GM12878 (cell line): ENCODE data around the gene TEX264. TPM values are rescaled to one million over a fixed set of nuclear protein-coding genes. Genes with fewer than 3 reads are reported as not detected.

Source experiments
- ATAC-seq: fragments of 200-7000 bp; cut with Tn5 transposase; 3 replicates; pipeline ENCODE4 v1.9.1; 2020; ENCODE audit warnings: mild to moderate bottlenecking, moderate library complexity
- BruUV-seq: library from RNA; stranded (reverse); fragments of 400-500 nt; replicated peaks from 2 replicates; lab custom pipeline; 2021; lab: Mats Ljungman, UMichigan
- CTCF ChIA-PET: fragments of 300-600 bp; sonication (Branson Sonifier 250); formaldehyde crosslinking; extraction: SDS; loops from one replicate; lab custom pipeline; 2021; ENCODE audit warnings: inconsistent platforms; lab: Yijun Ruan, JAX
- POLR2A ChIA-PET: fragments of 350-600 bp; formaldehyde crosslinking; extraction: SDS; loops from one replicate; lab custom pipeline; 2021; ENCODE audit warnings: inconsistent platforms; lab: Charles Lee
- RAD21 ChIA-PET: fragments of 300-600 bp; sonication (Branson Sonifier 250); formaldehyde crosslinking; loops from one replicate; lab custom pipeline; 2023; ENCODE audit warnings: antibody characterized with exemption; ENCODE audit not compliant: unreplicated experiment; lab: Charles Lee
- SMC1A ChIA-PET: fragments of 300-600 bp; sonication (Branson Sonifier 250); formaldehyde crosslinking; loops from one replicate; lab custom pipeline; 2023; ENCODE audit not compliant: unreplicated experiment, uncharacterized antibody; lab: Charles Lee
- DNase-seq: peaks from one replicate; pipeline ENCODE4 v3.0.0-alpha.2; 2011; ENCODE audit warnings: low read depth, low spot score
- FAIRE-seq: peaks from 3 replicates; lab custom pipeline; 2011; peaks lifted over from hg19 to GRCh38; lab: Jason Lieb, UNC
- H2AFZ ChIP-seq: 2 replicates; pipeline ENCODE4 v1.6.0; 2011; ENCODE audit warnings: low read depth, low read length, control low read depth; ENCODE audit not compliant: control insufficient read depth
- H3K27ac ChIP-seq: 2 replicates; pipeline ENCODE4 v1.5.1; 2011; ENCODE audit warnings: control low read depth; ENCODE audit not compliant: control insufficient read depth, insufficient read depth
- H3K27me3 ChIP-seq, 2 experiments: replicated peaks in 1 of 2; 2 replicates each; pipeline versions ENCODE4 v1.6.0 to v1.6.1; 2011; ENCODE audit warnings: low read length in 1 of 2; ENCODE audit not compliant: control insufficient read depth in 2 of 2, insufficient read depth in 2 of 2
- H3K36me3 ChIP-seq, 2 experiments: 2 replicates each; pipeline ENCODE4 v1.5.1; 2011; ENCODE audit warnings: low read length in 1 of 2; ENCODE audit not compliant: control insufficient read depth in 2 of 2, insufficient read depth in 2 of 2
- H3K4me1 ChIP-seq: 2 replicates; pipeline ENCODE4 v1.6.1; 2011; ENCODE audit warnings: mild to moderate bottlenecking, low read length, moderate library complexity, mixed read lengths; ENCODE audit not compliant: control insufficient read depth, insufficient read depth
- H3K4me2 ChIP-seq: 2 replicates; pipeline ENCODE4 v1.6.0; 2011; ENCODE audit warnings: control low read depth; ENCODE audit not compliant: control insufficient read depth, insufficient read depth
- H3K4me3 ChIP-seq: fragments of 200-600 bp; sonication (generic); 2 replicates; pipeline ENCODE4 v1.5.1; 2016
- H3K79me2 ChIP-seq: 2 replicates; pipeline ENCODE4 v1.6.0; 2011; ENCODE audit warnings: low read length; ENCODE audit not compliant: control insufficient read depth, insufficient read depth
- H3K9ac ChIP-seq: 2 replicates; pipeline ENCODE4 v1.8.0; 2011; ENCODE audit warnings: low read length, control low read depth, mixed read lengths; ENCODE audit not compliant: control insufficient read depth, insufficient read depth
- H3K9me3 ChIP-seq: replicated peaks from 3 replicates; pipeline ENCODE4 v1.5.1; 2011; ENCODE audit warnings: mild to moderate bottlenecking, low read length; ENCODE audit not compliant: control insufficient read depth, insufficient read depth
- H4K20me1 ChIP-seq: 2 replicates; pipeline ENCODE4 v1.6.0; 2011; ENCODE audit not compliant: control insufficient read depth, insufficient read depth
- JUNB ChIP-seq: IDR thresholded peaks from 2 replicates; pipeline ENCODE4 v1.6.1; 2016; ENCODE audit warnings: antibody characterized with exemption, mild to moderate bottlenecking
- KDM1A ChIP-seq: fragments of 200-600 bp; sonication (generic); IDR thresholded peaks from 2 replicates; pipeline ENCODE4 v1.6.1; 2016; ENCODE audit warnings: borderline replicate concordance
- POLR2A ChIP-seq: IDR thresholded peaks from 2 replicates; pipeline ENCODE4 v1.6.1; 2011; ENCODE audit warnings: low read depth, mild to moderate bottlenecking, low read length
- RBBP5 ChIP-seq: fragments of 200-600 bp; sonication (generic); conservative IDR thresholded peaks from 2 replicates; pipeline ENCODE4 v1.6.1; 2016
- ZNF207 ChIP-seq: fragments of 450-650 bp; IDR thresholded peaks from 2 replicates; pipeline ENCODE4 v1.6.1; 2014; ENCODE audit warnings: antibody characterized with exemption, mild to moderate bottlenecking, borderline replicate concordance
- WGBS: methylation state at CpG from one replicate; pipeline ENCODE4 v1.1.6; 2016; ENCODE audit warnings: low lambda C conversion rate; ENCODE audit not compliant: insufficient replicate concordance, insufficient coverage; ENCODE audit errors: missing lambda C conversion rate; 5-methylcytosine and 5-hydroxymethylcytosine counted together
- in situ Hi-C: fragments of 300-500 bp; cut with MboI; formaldehyde crosslinking; loops from 9 replicates; pipeline ENCODE4 v1.14.3; 2018; ENCODE audit warnings: mixed read lengths
- intact Hi-C: fragments of 100-400 bp; cut with micrococcal nuclease; formaldehyde crosslinking; loops from one replicate; pipeline ENCODE4 v1.14.2; 2022; ENCODE audit not compliant: unreplicated experiment
- polyA plus RNA-seq, 11 experiments: library from polyadenylated mRNA; depleted of rRNA in 4 of 11; unstranded in 6 of 11; stranded (reverse) in 5 of 11; fragments of >200 nt; fragmentation: Nextera tagmentation in 4 of 11; fragmentation: Illumina TruSeq in 1 of 11; extraction: Ambion mirVana in 4 of 11; extraction: Trizol in 1 of 11; gene quantifications; 1 replicate in 1 of 11; 2 replicates in 10 of 11; pipeline versions ENCODE4 v1.2.1 to v1.2.3, GENCODE V29; 2011 to 2016; ENCODE audit warnings: inconsistent platforms in 2 of 11, missing spikeins in 2 of 11, low read depth in 1 of 11
- total RNA-seq, 4 experiments: library from RNA; depleted of rRNA in 3 of 4; stranded (reverse); fragments of >200 nt in 3 of 4; fragmentation: Illumina TruSeq in 1 of 4; extraction: Trizol in 1 of 4; gene quantifications; 2 replicates each; pipeline versions ENCODE4 v1.2.1 to v1.2.3, GENCODE V29; 2013 to 2021
- TF ChIP-seq, protein P1 (sequence below): fragments of 450-650 bp; IDR thresholded peaks from 2 replicates; pipeline ENCODE4 v1.6.1; 2017; ENCODE audit warnings: mild to moderate bottlenecking, low read depth, inconsistent platforms; ENCODE audit not compliant: poor library complexity, severe bottlenecking
- TF ChIP-seq, protein P2 (sequence below): fragments of 450-650 bp; IDR thresholded peaks from 2 replicates; pipeline ENCODE4 v1.6.1; 2017; ENCODE audit warnings: antibody characterized with exemption, mild to moderate bottlenecking, moderate library complexity
- TF ChIP-seq, protein P3 (sequence below): IDR thresholded peaks from 2 replicates; pipeline ENCODE4 v1.6.1; 2012; ENCODE audit warnings: low read depth, low read length, improper control_type of control experiment
- TF ChIP-seq, protein P4 (sequence below): IDR thresholded peaks from 2 replicates; pipeline ENCODE4 v1.6.1; 2012; ENCODE audit warnings: low read depth, low read length, improper control_type of control experiment

Gene TEX264
- total and polyA plus RNA-seq, 10 of the 15 experiments (the other 5 are each of a cell fraction or from before 2014, with no cell fraction given), result 3.6 to 63.0 (median 52.4) TPM

DNA sequence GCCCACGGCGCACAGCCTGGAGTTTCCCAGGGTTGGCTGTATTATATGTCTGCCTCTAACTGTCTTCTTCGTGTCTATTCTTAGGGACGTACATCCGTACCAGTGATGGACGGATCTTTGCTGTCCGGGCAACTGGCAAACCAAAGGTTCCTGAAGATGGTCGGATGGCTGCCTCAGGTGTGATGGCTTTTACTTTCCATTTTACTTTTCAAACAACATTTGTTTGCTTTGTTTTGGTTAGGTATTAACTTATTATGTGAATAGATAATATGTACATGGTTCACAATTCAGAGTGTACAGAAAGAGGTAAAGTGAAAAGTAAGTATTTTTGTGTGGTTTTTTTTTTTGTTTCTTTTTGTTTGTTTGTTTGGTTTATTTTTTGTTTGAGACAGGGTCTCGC lies 11.1 kb upstream of the TEX264 start:
- H3K36me3 ChIP-seq, result peaks cover 11 to 13% of the 10 kb centered on the region in 2 experiments
- H3K27ac ChIP-seq, result no peak overlapping the region
- no peaks in the 10 kb centered on the region for H3K27me3 ChIP-seq
- no peak overlapping the region for H3K9ac ChIP-seq
- H3K4me2 ChIP-seq, result no peak overlapping the region
- CTCF ChIA-PET, result no interaction called here
- DNase-seq (no peak), FAIRE-seq (no peak), ATAC-seq (no peak)
- intact Hi-C loops (no loop called here), in situ Hi-C loops (no loop called here)
- TF ChIP-seq, protein P1, sequence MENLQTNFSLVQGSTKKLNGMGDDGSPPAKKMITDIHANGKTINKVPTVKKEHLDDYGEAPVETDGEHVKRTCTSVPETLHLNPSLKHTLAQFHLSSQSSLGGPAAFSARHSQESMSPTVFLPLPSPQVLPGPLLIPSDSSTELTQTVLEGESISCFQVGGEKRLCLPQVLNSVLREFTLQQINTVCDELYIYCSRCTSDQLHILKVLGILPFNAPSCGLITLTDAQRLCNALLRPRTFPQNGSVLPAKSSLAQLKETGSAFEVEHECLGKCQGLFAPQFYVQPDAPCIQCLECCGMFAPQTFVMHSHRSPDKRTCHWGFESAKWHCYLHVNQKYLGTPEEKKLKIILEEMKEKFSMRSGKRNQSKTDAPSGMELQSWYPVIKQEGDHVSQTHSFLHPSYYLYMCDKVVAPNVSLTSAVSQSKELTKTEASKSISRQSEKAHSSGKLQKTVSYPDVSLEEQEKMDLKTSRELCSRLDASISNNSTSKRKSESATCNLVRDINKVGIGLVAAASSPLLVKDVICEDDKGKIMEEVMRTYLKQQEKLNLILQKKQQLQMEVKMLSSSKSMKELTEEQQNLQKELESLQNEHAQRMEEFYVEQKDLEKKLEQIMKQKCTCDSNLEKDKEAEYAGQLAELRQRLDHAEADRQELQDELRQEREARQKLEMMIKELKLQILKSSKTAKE, result no peak
- TF ChIP-seq RBBP5, result no peak
- TF ChIP-seq KDM1A, result no peak
- no peak for TF ChIP-seq ZNF207
- no peak for TF ChIP-seq JUNB
- H3K9me3 ChIP-seq, result no peaks in the 10 kb centered on the region
- no peak overlapping the region for H2AFZ ChIP-seq
- no peaks in the 10 kb centered on the region for H4K20me1 ChIP-seq
- BruUV-seq, result no TSS peak
- SMC1A ChIA-PET, result no interaction called here
- H3K4me1 ChIP-seq, result no peaks in the 10 kb centered on the region
- 96% methylated on average over 9 of the region's 9 CpGs for WGBS
- no peaks in the 10 kb centered on the region for H3K79me2 ChIP-seq
- H3K4me3 ChIP-seq, result no peak overlapping the region
- RAD21 ChIA-PET, result interaction anchor here (0.6 kb wide), 1 partner anchor 22 kb away, joined by 3 read pairs; no protein-coding TSS in a partner anchor
- POLR2A ChIA-PET, result no interaction called here

DNA sequence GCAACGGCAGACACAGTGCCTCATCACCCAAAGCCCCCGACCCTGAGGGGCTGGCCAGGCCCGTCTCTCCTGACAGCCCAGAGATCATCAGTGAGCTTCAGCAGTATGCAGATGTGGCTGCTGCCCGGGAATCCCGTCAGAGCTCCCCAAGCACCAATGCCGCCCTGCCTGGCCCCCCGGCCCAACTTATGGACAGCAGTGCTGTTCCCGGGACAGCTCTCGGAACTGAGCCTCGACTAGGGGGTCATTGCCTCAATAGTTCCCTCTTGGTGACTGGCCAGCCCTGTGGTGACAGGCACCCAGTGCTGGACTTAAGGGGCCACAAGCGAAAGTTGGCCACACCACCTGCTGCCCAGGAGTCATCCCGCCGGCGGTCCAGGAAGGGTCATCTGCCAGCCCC lies 8.6 kb upstream of the TEX264 start:
- DNase-seq (no peak), FAIRE-seq (no peak), ATAC-seq (no peak)
- ChIA-PET RAD21 (no interaction called here), SMC1A (no interaction called here), CTCF (interaction anchor here (1.4 kb wide), 1 partner anchor 10 kb away, joined by 4 read pairs; no protein-coding TSS in a partner anchor), POLR2A (interaction anchor here (0.6 kb wide), 1 partner anchor 43 kb away, joined by 3 read pairs; no protein-coding TSS in a partner anchor)
- Histone ChIP-seq H3K27ac (no peak overlapping the region), H3K27me3 (no peaks in the 10 kb centered on the region), H4K20me1 (no peaks in the 10 kb centered on the region), H3K4me1 (no peaks in the 10 kb centered on the region), H3K79me2 (no peaks in the 10 kb centered on the region), H3K9me3 (no peaks in the 10 kb centered on the region), H3K4me2 (no peak overlapping the region), H3K36me3 (peaks cover 9 to 10% of the 10 kb centered on the region in 2 experiments), H3K4me3 (no peak overlapping the region), H2AFZ (no peak overlapping the region), H3K9ac (no peak overlapping the region)
- 95% methylated on average over 14 of the region's 14 CpGs for WGBS
- in situ Hi-C loops (no loop called here), intact Hi-C loops (no loop called here)
- BruUV-seq, result no TSS peak
- TF ChIP-seq, protein P2, sequence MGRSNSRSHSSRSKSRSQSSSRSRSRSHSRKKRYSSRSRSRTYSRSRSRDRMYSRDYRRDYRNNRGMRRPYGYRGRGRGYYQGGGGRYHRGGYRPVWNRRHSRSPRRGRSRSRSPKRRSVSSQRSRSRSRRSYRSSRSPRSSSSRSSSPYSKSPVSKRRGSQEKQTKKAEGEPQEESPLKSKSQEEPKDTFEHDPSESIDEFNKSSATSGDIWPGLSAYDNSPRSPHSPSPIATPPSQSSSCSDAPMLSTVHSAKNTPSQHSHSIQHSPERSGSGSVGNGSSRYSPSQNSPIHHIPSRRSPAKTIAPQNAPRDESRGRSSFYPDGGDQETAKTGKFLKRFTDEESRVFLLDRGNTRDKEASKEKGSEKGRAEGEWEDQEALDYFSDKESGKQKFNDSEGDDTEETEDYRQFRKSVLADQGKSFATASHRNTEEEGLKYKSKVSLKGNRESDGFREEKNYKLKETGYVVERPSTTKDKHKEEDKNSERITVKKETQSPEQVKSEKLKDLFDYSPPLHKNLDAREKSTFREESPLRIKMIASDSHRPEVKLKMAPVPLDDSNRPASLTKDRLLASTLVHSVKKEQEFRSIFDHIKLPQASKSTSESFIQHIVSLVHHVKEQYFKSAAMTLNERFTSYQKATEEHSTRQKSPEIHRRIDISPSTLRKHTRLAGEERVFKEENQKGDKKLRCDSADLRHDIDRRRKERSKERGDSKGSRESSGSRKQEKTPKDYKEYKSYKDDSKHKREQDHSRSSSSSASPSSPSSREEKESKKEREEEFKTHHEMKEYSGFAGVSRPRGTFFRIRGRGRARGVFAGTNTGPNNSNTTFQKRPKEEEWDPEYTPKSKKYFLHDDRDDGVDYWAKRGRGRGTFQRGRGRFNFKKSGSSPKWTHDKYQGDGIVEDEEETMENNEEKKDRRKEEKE, result no peak
- TF ChIP-seq ZNF207, result no peak
- no peak for TF ChIP-seq POLR2A
- TF ChIP-seq, protein P3, sequence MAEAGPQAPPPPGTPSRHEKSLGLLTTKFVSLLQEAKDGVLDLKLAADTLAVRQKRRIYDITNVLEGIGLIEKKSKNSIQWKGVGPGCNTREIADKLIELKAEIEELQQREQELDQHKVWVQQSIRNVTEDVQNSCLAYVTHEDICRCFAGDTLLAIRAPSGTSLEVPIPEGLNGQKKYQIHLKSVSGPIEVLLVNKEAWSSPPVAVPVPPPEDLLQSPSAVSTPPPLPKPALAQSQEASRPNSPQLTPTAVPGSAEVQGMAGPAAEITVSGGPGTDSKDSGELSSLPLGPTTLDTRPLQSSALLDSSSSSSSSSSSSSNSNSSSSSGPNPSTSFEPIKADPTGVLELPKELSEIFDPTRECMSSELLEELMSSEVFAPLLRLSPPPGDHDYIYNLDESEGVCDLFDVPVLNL, result no peak
- TF ChIP-seq, protein P4, sequence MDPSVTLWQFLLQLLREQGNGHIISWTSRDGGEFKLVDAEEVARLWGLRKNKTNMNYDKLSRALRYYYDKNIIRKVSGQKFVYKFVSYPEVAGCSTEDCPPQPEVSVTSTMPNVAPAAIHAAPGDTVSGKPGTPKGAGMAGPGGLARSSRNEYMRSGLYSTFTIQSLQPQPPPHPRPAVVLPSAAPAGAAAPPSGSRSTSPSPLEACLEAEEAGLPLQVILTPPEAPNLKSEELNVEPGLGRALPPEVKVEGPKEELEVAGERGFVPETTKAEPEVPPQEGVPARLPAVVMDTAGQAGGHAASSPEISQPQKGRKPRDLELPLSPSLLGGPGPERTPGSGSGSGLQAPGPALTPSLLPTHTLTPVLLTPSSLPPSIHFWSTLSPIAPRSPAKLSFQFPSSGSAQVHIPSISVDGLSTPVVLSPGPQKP, result no peak
